ENCODE data around the gene GOLGA6L2.
A peak's percentile ranks its signal among the peaks of the same experiment; 100 is the strongest.

Gene GOLGA6L2

GRCh38 chr15:23472678-23473077 lies 25.6 kb upstream of the GOLGA6L2 start:
- Histone ChIP-seq H3K79me2 (ENCODE audit: insufficient read depth, low read length) (no peaks in the 10 kb centered on the region), H2AFZ (ENCODE audit: low read length) (no peak overlapping the region), H3K4me1 (ENCODE audit: insufficient read depth, low read length, severe bottlenecking) (no peaks in the 10 kb centered on the region), H3K9ac (ENCODE audit: low read length) (no peak overlapping the region), H3F3A (ENCODE audit: insufficient read depth, low read length) (no peaks in the 10 kb centered on the region), H3K4me3 (ENCODE audit: low read depth, low read length, poor library complexity, severe bottlenecking) (no peak overlapping the region), H3K36me3 (ENCODE audit: insufficient read depth, low read length) (no peaks in the 10 kb centered on the region), H3K27me3 (ENCODE audit: insufficient read depth, low read length) (no peaks in the 10 kb centered on the region), H3K9me3 (ENCODE audit: low read length) (no peaks in the 10 kb centered on the region), H3K9me2 (ENCODE audit: low read depth, low read length) (no peaks in the 10 kb centered on the region), H3K4me2 (ENCODE audit: low read length) (no peak overlapping the region), H4K20me1 (ENCODE audit: insufficient read depth, low read length) (no peaks in the 10 kb centered on the region), H3K27ac (ENCODE audit: low read depth, low read length, poor library complexity, severe bottlenecking) (no peak overlapping the region)
- TF ChIP-seq EZH2 (IDR thresholded peaks at IDR 0.05; ENCODE audit: borderline replicate concordance, low read length), result no peak

- no peak overlapping the region for H3K27ac ChIP-seq (ENCODE audit: low read depth, low read length, poor library complexity, severe bottlenecking)
These were observed 25.0 kb upstream of the GOLGA6L2 start for GRCh38 chr15:23472033-23472432.

GRCh38 chr15:23467110-23467600 lies 20.1 kb upstream of the GOLGA6L2 start:
- H3K9me2 ChIP-seq (ENCODE audit: low read depth, low read length), result no peaks in the 10 kb centered on the region
- no peak overlapping the region for H3K9ac ChIP-seq (ENCODE audit: low read length)
- no peaks in the 10 kb centered on the region for H3K27me3 ChIP-seq (ENCODE audit: insufficient read depth, low read length)
- no peaks in the 10 kb centered on the region for H4K20me1 ChIP-seq (ENCODE audit: insufficient read depth, low read length)
- H3K9me3 ChIP-seq (ENCODE audit: low read length), result no peaks in the 10 kb centered on the region
- H2AFZ ChIP-seq (ENCODE audit: low read length), result no peak overlapping the region
- H3K79me2 ChIP-seq (ENCODE audit: insufficient read depth, low read length), result no peaks in the 10 kb centered on the region
- no peaks in the 10 kb centered on the region for H3K4me1 ChIP-seq (ENCODE audit: insufficient read depth, low read length, severe bottlenecking)
- H3F3A ChIP-seq (ENCODE audit: insufficient read depth, low read length), result no peaks in the 10 kb centered on the region
- no peak overlapping the region for H3K4me2 ChIP-seq (ENCODE audit: low read length)
- no peak overlapping the region for H3K27ac ChIP-seq (ENCODE audit: low read depth, low read length, poor library complexity, severe bottlenecking)
- H3K36me3 ChIP-seq (ENCODE audit: insufficient read depth, low read length), result no peaks in the 10 kb centered on the region
- no peak overlapping the region for H3K4me3 ChIP-seq (ENCODE audit: low read depth, low read length, poor library complexity, severe bottlenecking)
- TF ChIP-seq EZH2 (IDR thresholded peaks at IDR 0.05; ENCODE audit: borderline replicate concordance, low read length) (no peak), CTCF (IDR thresholded peaks at IDR 0.05; ENCODE audit: low read length) (peak; percentile 51; the same call in 1 of the 2 replicates)

More at GRCh38 chr15:23472033-23472432, 25.0 kb upstream of the GOLGA6L2 start:
- no peaks in the 10 kb centered on the region for H3F3A ChIP-seq (ENCODE audit: insufficient read depth, low read length)
- no peak overlapping the region for H3K9ac ChIP-seq (ENCODE audit: low read length)
- H3K27me3 ChIP-seq (ENCODE audit: insufficient read depth, low read length), result no peaks in the 10 kb centered on the region
- no peaks in the 10 kb centered on the region for H3K79me2 ChIP-seq (ENCODE audit: insufficient read depth, low read length)
- no peaks in the 10 kb centered on the region for H4K20me1 ChIP-seq (ENCODE audit: insufficient read depth, low read length)
- no peaks in the 10 kb centered on the region for H3K9me3 ChIP-seq (ENCODE audit: low read length)
- H3K4me3 ChIP-seq (ENCODE audit: low read depth, low read length, poor library complexity, severe bottlenecking), result no peak overlapping the region
- no peaks in the 10 kb centered on the region for H3K4me1 ChIP-seq (ENCODE audit: insufficient read depth, low read length, severe bottlenecking)
- TF ChIP-seq CTCF (IDR thresholded peaks at IDR 0.05; ENCODE audit: low read length) (no peak), EZH2 (IDR thresholded peaks at IDR 0.05; ENCODE audit: borderline replicate concordance, low read length) (no peak)
- no peaks in the 10 kb centered on the region for H3K36me3 ChIP-seq (ENCODE audit: insufficient read depth, low read length)
- no peak overlapping the region for H3K4me2 ChIP-seq (ENCODE audit: low read length)
- H2AFZ ChIP-seq (ENCODE audit: low read length), result no peak overlapping the region
- H3K9me2 ChIP-seq (ENCODE audit: low read depth, low read length), result no peaks in the 10 kb centered on the region

- Histone ChIP-seq H3K79me2 (ENCODE audit: insufficient read depth, low read length) (no peaks in the 10 kb centered on the region), H3K9ac (ENCODE audit: low read length) (no peak overlapping the region), H3F3A (ENCODE audit: insufficient read depth, low read length) (no peaks in the 10 kb centered on the region), H3K27ac (ENCODE audit: low read depth, low read length, poor library complexity, severe bottlenecking) (no peak overlapping the region), H3K9me3 (ENCODE audit: low read length) (no peaks in the 10 kb centered on the region), H3K4me2 (ENCODE audit: low read length) (no peak overlapping the region), H2AFZ (ENCODE audit: low read length) (no peak overlapping the region), H4K20me1 (ENCODE audit: insufficient read depth, low read length) (no peaks in the 10 kb centered on the region), H3K4me3 (ENCODE audit: low read depth, low read length, poor library complexity, severe bottlenecking) (no peak overlapping the region), H3K4me1 (ENCODE audit: insufficient read depth, low read length, severe bottlenecking) (no peaks in the 10 kb centered on the region), H3K27me3 (ENCODE audit: insufficient read depth, low read length) (no peaks in the 10 kb centered on the region; the same call in 1 of the 2 replicates), H3K9me2 (ENCODE audit: low read depth, low read length) (no peaks in the 10 kb centered on the region), H3K36me3 (ENCODE audit: insufficient read depth, low read length) (no peaks in the 10 kb centered on the region)
- TF ChIP-seq EZH2 (IDR thresholded peaks at IDR 0.05; ENCODE audit: borderline replicate concordance, low read length) (no peak), CTCF (IDR thresholded peaks at IDR 0.05; ENCODE audit: low read length) (no peak)
These were observed 10.8 kb upstream of the GOLGA6L2 start for GRCh38 chr15:23457890-23458289.

Data from OCI-LY1 (cell line).